AG09319 (cell line): ENCODE measurements around the gene RUNX3.
"Not testable (repeated sequence)": the region's sequence is repeated elsewhere in the genome, so short reads cannot be mapped to it uniquely, and the experiment has no call there.

ENCODE experiments used
- DNase-seq: peaks from one replicate; pipeline ENCODE4 v3.0.0-alpha.2; 2010; ENCODE audit warnings: low read depth; ENCODE audit errors: extremely low read depth
- TF ChIP-seq, protein P1 (sequence below): IDR thresholded peaks from 2 replicates; pipeline ENCODE4 v1.5.1; 2011; ENCODE audit warnings: low read depth, mild to moderate bottlenecking, inconsistent platforms, low read length, moderate library complexity

Gene RUNX3

DNA sequence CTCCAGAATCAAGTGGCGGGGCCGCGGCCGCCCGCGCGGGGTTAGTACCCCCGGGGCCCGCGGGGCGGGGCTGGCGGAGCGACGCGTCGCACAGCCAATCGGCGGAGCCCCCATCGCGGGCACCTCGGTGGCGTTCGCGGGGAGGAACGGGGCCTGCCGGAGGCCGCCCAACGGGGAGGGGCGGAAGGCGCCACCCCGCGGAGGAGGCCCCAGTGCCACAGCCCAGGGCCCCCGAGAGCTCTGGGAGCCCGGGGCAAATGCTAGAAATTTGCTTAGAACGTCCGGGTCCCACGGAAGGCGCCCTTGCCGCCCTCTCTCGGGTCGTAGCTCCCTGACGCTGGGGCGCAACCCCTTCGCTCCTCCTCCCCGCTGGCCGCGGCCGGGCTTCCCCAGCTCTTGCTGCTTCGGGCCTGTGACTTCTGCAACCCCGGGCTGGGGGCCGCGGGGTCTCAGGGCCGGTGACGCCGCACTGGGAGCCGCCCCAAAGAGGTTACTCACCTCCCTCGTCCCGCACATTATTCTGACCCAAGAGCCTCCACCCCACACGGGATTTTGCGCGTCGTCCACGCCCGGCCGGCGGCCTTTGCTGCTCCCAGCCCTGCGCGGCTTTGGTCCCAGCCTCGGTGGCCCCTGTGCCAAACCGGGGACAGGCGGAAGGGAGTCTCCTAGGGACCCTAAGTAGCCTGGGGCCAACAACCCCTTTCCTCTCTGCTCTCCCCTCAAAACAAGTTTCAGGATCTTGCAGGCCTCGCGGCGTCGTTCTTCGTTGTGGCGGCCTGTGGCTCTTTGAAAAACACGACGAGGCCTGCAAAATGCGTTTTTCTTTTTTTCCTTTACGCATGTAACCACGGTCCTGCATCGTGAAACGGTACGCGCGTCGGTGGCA, at the start of gene RUNX3:
Gene RUNX3, minus strand, starts transcription at position 17 of the 886 bp plus-strand sequence. CDS start 408 bp downstream, outside the sequence.
- TF ChIP-seq, protein P1, sequence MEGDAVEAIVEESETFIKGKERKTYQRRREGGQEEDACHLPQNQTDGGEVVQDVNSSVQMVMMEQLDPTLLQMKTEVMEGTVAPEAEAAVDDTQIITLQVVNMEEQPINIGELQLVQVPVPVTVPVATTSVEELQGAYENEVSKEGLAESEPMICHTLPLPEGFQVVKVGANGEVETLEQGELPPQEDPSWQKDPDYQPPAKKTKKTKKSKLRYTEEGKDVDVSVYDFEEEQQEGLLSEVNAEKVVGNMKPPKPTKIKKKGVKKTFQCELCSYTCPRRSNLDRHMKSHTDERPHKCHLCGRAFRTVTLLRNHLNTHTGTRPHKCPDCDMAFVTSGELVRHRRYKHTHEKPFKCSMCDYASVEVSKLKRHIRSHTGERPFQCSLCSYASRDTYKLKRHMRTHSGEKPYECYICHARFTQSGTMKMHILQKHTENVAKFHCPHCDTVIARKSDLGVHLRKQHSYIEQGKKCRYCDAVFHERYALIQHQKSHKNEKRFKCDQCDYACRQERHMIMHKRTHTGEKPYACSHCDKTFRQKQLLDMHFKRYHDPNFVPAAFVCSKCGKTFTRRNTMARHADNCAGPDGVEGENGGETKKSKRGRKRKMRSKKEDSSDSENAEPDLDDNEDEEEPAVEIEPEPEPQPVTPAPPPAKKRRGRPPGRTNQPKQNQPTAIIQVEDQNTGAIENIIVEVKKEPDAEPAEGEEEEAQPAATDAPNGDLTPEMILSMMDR: no peak; the same call in 1 of the 2 replicates
- no peak for DNase-seq

DNA sequence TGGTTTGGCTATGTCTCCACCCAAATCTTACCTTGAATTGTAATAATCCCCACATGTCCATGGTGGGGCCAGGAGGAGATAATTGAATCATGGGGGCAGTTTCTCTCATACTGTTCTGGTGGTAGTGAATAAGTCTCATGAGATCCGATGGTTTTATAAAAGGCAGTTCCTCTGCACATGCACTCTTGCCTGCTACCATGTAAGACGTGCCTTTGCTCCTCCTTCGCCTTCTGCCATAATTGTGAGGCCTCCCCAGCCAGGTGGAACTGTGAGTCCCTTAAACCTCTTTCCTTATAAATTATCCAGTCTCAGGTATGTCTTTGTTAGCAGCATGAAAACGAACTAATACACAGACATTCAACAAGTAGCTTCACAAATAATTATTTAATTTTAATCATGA, 49.2 kb upstream of the RUNX3 start:
- not testable (repeated sequence) for DNase-seq

DNA sequence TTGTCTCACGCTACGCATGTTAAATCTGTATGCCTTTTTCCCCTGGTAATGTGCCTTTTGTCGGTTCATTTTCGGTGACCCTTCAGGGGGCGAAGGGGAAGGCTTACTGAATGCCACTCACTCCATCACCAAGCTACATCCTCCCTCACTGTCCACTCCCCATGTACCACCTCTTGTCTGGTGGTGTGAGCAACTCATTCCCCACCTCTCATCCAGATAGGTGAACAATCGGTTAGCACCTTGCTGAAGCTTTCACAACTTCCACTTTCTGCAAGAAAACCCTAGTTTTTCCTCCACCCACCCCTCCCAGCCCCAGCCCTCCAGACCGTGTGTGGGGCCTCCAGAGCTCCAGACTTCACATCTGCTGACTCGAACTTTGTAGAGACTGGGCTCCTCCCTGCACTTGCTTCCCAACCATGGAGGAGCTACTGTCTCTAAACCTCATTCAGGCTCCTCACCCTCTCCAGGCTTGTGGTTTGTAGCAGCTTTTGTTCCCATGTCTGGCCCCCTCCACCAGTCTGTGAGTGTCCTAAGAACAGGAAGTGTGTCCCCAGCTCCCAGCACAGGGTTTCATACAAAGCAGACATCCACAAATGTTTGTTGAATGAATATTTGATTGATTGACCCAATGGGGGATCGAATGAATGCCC, 48.4 kb upstream of the RUNX3 start:
- TF ChIP-seq, protein P1: no peak
- no peak for DNase-seq

DNA sequence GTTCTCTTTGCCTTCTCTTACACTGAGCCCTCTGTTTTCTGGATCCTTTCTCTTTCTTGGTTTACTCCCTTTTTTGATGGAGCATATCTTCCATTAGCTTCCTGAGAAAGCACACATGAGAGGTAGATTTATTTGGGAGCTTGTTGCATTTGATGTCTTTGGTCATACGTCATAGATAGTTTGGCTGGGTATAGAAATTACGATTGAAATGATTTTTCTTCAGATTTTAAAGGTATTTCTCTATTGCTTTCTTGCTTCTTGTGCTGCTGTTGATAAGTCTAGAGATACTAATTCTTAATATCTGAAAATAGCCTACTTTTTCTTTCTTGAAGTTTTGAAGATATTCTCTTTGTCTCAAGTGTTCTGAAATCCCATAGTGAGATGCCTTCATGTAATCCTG, 45.3 kb upstream of the RUNX3 start:
- DNase-seq: no peak
- TF ChIP-seq, protein P1: no peak

DNA sequence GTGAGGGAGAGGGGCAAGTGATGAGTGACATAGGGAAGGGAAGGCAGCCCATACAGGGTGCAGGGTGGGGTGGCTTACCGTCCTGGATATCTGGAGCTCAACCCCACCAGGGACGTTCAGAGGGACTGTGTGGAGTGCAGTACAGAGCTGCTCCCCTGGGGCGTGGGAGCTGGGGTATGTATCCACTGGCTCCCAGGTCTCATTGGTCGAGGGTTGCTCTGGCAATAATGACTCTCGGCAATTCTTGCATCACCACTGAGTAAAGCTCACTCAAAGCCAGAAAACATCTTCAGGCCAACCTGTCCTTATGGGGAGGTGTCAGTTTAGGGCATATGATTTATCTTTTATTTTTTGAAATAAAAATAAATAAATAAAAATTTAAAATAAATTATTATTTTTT, 43.2 kb upstream of the RUNX3 start:
- no peak for DNase-seq
- TF ChIP-seq, protein P1: no peak

DNA sequence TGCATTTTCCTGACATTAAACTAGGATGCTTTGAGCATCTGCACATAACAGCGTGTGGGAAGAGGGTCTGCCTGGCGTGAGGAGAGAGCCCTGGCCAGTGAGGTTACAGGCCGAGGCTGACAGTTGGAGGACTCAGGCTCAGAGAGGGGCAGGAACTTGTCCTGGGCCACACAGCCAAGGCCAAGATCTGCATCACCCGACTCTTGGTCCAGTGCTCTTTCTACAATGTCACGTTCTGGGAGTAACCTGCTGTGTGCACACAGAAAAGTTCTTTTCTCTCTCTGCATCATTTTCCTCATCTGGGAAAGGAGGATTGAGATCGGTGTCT, 42.8 kb upstream of the RUNX3 start:
- DNase-seq: no peak
- TF ChIP-seq, protein P1: no peak

DNA sequence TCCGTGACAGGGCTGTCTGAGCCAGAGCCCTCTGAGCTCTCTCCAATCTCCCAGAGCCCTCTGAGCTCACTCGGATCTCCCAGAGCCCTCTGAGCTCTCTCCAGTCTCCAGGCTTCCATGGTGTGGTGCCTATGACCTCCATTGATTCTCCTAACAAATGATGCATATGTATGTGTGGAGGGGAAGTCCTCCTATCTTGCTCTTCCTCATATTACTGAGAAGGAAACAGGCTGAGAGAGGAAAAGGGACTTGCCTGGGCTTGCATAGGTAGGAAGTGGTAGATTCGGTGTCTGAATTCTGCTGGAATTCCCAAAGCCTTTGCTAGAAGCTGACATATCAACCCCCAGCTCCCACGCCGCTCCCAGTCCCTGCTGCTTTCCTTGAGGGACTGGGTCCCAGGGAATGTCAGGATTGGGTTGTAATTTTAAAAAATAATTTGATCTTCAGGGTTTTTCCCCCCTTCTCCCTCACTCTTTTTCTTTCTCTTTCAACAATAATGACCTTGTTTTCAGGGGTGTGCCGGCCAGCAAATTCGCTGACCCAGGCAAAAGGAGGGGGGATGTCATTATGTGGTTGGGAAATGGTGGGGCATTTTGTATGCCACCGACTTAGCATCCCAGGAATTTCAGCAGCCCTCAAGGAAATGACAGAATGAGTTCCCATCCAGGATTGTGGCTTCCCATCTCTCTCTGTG, 42.3 kb upstream of the RUNX3 start:
- no peak for DNase-seq
- TF ChIP-seq, protein P1: no peak
